Mucosa of stomach (tissue), 1 donor: ENCODE data around the gene ACBD4.
A peak's percentile ranks its signal among the peaks of the same experiment; 100 is the strongest.

Source experiments
- H3K27me3 ChIP-seq: one replicate; pipeline ENCODE4 v1.7.0; 2013; ENCODE audit warnings: mild to moderate bottlenecking, low read length; ENCODE audit not compliant: control insufficient read depth, insufficient read depth
- H3K36me3 ChIP-seq: one replicate; pipeline ENCODE4 v1.7.0; 2013; ENCODE audit warnings: low read length; ENCODE audit not compliant: control insufficient read depth, insufficient read depth
- H3K4me1 ChIP-seq: one replicate; pipeline ENCODE4 v1.7.0; 2013; ENCODE audit warnings: mild to moderate bottlenecking, low read length; ENCODE audit not compliant: control insufficient read depth, insufficient read depth
- H3K4me3 ChIP-seq: one replicate; pipeline ENCODE4 v1.7.0; 2013; ENCODE audit warnings: low read length
- H3K9ac ChIP-seq: one replicate; pipeline ENCODE4 v1.7.0; 2013; ENCODE audit warnings: mild to moderate bottlenecking, low read length, moderate library complexity
- H3K9me3 ChIP-seq: one replicate; pipeline ENCODE4 v1.7.0; 2013; ENCODE audit warnings: mild to moderate bottlenecking, low read length, moderate library complexity; ENCODE audit not compliant: control insufficient read depth
- donor health status: Pancreatic carcinoma.

The ACBD4 gene, protein sequence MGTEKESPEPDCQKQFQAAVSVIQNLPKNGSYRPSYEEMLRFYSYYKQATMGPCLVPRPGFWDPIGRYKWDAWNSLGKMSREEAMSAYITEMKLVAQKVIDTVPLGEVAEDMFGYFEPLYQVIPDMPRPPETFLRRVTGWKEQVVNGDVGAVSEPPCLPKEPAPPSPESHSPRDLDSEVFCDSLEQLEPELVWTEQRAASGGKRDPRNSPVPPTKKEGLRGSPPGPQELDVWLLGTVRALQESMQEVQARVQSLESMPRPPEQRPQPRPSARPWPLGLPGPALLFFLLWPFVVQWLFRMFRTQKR

DNA sequence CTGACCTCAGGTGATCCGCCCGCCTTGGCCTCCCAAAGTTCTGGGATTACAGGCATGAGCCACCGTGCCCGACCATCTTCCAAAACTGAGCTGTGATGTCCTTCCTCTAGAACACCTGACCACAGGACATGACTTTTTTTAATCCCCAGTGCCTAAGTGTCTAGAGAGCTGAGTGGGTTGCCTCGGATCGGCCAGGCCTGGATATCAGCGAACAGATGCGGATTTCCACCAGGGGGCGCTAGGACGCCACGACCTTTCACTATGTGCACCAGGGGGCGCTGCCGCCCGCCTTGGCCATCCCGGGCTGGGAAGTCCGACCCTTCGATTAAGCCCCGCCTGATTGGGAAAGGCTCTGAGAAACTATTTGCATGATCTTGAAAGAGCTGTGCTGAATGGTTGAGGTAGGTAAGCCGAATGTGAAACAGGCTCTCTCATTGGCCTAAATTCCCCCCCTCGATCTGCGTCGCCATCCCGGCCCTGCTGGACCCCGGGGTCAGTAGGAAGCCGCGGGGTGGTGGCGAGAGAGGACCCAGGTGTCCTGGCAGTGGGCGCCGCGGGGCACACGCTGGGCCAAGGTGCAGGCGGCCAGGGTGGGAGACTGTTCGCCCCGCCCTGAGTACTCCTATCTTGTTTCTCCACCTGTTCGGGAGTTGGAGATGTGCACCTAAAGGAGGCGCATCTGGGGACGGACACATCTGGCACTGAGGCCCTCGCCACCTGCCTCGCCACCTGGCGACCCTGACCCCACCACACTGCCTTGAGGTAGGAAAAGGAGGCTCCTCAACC is at the start of gene ACBD4:
TSS of gene ACBD4 (plus strand) at position 496 of the 786 bp plus-strand sequence. CDS start 458 bp downstream, outside the sequence.
- H3K36me3 ChIP-seq = no peaks in the 10 kb centered on the region
- no peaks in the 10 kb centered on the region for H3K9me3 ChIP-seq
- H3K27me3 ChIP-seq = no peaks in the 10 kb centered on the region
- H3K4me1 ChIP-seq = peaks cover 35% of the 10 kb centered on the region
- peak within 1 kb of the TSS; percentile 94 for H3K4me3 ChIP-seq
- peak within 1 kb of the TSS; percentile 90 for H3K9ac ChIP-seq

DNA sequence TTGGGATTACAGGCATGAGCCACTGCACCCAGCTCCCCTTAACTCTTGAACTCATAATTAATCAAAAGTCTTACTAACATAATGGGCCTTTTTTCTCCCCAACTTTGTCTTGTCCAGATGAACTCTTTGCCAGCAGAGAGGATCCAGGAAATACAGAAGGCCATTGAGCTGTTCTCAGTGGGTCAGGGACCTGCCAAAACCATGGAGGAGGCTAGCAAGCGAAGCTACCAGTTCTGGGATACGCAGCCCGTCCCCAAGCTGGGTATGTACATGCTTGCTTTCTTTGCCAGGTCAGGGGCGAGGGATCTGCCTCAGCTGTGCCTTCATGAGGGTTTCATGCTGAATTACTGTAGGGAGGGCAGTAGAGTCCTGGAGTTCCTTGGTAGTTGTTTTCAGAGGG is 49.1 kb upstream of the ACBD4 start:
- H3K27me3 ChIP-seq = no peaks in the 10 kb centered on the region
- peaks cover 4% of the 10 kb centered on the region for H3K36me3 ChIP-seq
- H3K9me3 ChIP-seq = no peaks in the 10 kb centered on the region
- no peak overlapping the region for H3K9ac ChIP-seq
- no peaks in the 10 kb centered on the region for H3K4me1 ChIP-seq
- H3K4me3 ChIP-seq = no peak overlapping the region

DNA sequence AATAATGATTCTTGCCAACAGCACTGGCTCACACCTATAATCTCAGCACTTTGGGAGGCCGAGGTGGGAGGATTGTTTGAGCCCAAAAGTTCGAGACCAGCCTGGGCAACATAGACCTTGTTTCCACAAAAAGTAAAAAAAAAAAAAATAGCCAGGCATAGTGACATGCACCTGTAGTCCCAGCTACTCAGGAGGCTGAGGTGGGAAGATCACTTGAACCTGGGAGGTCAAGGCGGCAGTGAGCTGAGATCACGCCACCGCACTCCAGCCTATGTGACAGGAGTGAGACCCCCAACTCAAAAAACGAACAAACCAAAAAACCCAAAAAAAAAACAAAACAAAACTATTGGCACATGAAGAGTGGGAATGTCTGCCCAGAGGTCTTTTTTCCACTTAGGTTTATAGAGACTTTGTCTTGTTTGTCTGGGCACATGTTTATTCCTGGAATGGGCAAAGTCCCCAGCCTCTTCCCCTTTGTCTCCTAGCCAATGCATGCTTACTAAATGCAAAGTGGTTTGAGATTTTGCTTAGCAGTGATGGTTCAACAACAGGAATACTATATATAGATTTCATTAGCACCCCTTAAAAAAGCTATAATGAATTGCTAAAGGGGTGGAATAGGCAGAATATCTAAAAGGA is 48.5 kb upstream of the ACBD4 start:
- Histone ChIP-seq H3K4me3 (no peak overlapping the region), H3K27me3 (no peaks in the 10 kb centered on the region), H3K36me3 (peaks cover 4% of the 10 kb centered on the region), H3K9me3 (no peaks in the 10 kb centered on the region), H3K4me1 (no peaks in the 10 kb centered on the region), H3K9ac (no peak overlapping the region)

GRCh38 chr17:45087504-45087975 is 47.9 kb upstream of the ACBD4 start:
- no peaks in the 10 kb centered on the region for H3K9me3 ChIP-seq
- no peaks in the 10 kb centered on the region for H3K4me1 ChIP-seq
- peaks cover 4% of the 10 kb centered on the region for H3K36me3 ChIP-seq
- H3K9ac ChIP-seq = no peak overlapping the region
- no peak overlapping the region for H3K4me3 ChIP-seq
- H3K27me3 ChIP-seq = no peaks in the 10 kb centered on the region

DNA sequence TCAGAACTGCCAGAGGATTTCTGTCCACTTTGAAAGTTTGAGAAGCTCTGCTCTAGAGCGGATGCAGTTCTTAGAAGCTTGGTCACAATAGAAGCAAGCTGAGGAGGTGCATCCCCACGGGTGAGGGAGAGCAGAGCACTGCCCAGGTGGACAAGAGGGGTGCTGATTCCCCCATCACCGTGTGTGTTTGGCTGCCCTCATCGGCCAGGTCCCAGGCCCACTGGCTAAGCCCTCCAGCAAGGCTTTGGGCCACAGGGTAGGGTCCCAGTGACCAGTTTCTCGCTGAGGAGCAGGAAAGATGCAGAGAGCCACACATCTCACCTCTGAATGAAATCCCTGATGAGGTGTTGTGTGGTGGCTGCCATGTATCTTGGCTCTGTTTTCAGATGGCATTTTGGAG is 47.5 kb upstream of the ACBD4 start:
- Histone ChIP-seq H3K4me1 (peaks cover under 1% of the 10 kb centered on the region), H3K9ac (no peak overlapping the region), H3K27me3 (no peaks in the 10 kb centered on the region), H3K9me3 (no peaks in the 10 kb centered on the region), H3K4me3 (no peak overlapping the region), H3K36me3 (peaks cover 4% of the 10 kb centered on the region)

GRCh38 chr17:45088741-45089140 is 46.7 kb upstream of the ACBD4 start:
- Histone ChIP-seq H3K36me3 (peaks cover 4% of the 10 kb centered on the region), H3K9me3 (no peaks in the 10 kb centered on the region), H3K27me3 (no peaks in the 10 kb centered on the region), H3K4me1 (peaks cover 8% of the 10 kb centered on the region), H3K9ac (no peak overlapping the region), H3K4me3 (no peak overlapping the region)

GRCh38 chr17:45090711-45091110 is 44.8 kb upstream of the ACBD4 start:
- no peaks in the 10 kb centered on the region for H3K9me3 ChIP-seq
- H3K36me3 ChIP-seq = peaks cover 9% of the 10 kb centered on the region
- no peak overlapping the region for H3K4me3 ChIP-seq
- H3K9ac ChIP-seq = no peak overlapping the region
- peaks cover 11% of the 10 kb centered on the region for H3K4me1 ChIP-seq
- H3K27me3 ChIP-seq = no peaks in the 10 kb centered on the region

DNA sequence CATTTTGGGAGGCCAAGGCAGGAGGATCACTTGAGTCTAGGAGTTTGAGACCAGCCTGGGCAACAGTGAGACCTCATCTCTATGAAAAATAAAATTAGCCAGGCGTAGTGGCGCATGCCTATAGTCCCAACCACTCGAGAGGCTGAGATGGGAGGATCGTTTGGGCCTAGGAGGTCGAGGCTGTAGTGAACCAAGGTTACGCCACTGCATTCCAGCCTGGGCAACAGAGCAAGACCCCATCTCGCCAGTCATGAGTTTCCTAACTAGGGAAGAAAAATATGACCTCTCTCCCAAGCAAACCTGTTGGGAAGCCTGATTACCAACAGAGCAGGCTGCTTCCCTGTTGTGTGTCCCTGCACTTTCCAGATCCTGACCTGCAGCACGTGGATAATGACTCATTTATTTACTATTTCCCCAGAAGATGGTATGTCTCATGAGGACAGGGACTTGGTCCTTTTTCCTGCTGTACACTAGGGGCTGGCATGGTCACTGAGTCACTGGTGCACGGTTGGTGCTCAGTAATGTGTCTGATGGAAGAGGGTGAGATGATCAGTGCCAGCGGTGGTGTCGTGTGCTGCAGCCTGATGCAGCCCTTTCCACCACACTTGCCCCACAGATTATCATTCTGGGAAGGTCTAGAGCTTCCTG is 43.6 kb upstream of the ACBD4 start:
- Histone ChIP-seq H3K36me3 (peaks cover 7% of the 10 kb centered on the region), H3K27me3 (no peaks in the 10 kb centered on the region), H3K9me3 (no peaks in the 10 kb centered on the region), H3K4me3 (no peak overlapping the region), H3K4me1 (peaks cover 11% of the 10 kb centered on the region), H3K9ac (no peak overlapping the region)

DNA sequence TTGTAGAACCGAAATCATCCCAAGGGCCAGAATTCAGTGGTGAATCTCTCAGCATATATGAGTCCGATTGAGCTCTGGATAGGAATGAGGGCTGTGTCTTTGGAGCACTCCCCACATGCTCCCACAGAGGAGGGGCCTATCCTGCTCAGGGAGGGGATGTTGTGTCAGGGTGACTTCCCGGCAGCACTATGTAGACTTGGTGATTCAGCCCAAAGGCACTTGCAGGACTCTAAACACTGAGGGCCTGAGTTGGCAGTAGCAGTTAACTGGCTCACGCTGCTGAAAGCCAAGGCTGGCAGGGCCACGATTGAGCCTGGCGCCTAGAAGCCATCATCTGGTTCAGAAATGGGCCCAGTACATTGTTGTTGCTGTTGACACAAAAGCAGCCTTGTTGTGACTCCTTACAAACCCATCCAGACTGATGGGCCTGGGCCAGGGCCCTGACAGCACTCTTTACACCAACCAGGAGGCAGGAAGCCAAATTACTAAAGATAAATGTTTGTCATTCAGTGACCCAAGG is 42.5 kb upstream of the ACBD4 start:
- H3K9ac ChIP-seq = peak overlapping the region; percentile 7
- peaks cover 11% of the 10 kb centered on the region for H3K4me1 ChIP-seq
- peaks cover 18% of the 10 kb centered on the region for H3K36me3 ChIP-seq

DNA sequence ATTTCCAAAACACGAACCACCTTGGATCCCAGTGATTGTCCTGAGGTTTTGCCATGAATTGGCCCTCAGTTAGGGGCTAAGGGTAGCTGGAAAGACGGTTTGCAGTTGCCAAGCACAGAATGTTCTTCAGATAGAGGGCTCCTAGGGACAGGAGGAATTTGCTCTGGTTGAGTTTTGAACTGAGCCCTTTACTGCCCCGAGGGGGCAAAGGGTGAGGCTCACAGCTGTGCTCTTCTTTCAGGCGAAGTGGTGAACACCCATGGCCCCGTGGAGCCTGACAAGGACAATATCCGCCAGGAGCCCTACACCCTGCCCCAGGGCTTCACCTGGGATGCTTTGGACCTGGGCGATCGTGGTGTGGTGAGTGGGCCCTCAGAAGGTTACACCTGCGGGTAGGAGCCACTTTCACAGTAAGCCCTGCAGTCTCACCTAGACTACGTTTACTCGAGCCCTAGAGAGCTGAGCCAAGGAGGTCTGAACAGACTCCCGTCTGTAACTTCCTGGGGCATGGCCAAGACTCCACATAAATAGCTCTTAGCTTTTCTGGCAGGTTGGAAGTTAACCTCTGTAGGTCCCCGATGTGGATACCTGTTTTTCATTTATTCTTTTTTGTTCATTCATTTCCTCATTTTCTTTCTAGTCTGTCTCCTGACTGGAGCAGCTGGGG is 41.9 kb upstream of the ACBD4 start:
- peaks cover 11% of the 10 kb centered on the region for H3K4me1 ChIP-seq
- H3K4me3 ChIP-seq = no peak overlapping the region
- peak overlapping the region; percentile 7 for H3K9ac ChIP-seq
- H3K27me3 ChIP-seq = no peaks in the 10 kb centered on the region
- H3K9me3 ChIP-seq = no peaks in the 10 kb centered on the region
- peaks cover 24% of the 10 kb centered on the region for H3K36me3 ChIP-seq

More for the DNA sequence above, 42.5 kb upstream of the ACBD4 start:
- no peaks in the 10 kb centered on the region for H3K9me3 ChIP-seq
- no peak overlapping the region for H3K4me3 ChIP-seq
- no peaks in the 10 kb centered on the region for H3K27me3 ChIP-seq

DNA sequence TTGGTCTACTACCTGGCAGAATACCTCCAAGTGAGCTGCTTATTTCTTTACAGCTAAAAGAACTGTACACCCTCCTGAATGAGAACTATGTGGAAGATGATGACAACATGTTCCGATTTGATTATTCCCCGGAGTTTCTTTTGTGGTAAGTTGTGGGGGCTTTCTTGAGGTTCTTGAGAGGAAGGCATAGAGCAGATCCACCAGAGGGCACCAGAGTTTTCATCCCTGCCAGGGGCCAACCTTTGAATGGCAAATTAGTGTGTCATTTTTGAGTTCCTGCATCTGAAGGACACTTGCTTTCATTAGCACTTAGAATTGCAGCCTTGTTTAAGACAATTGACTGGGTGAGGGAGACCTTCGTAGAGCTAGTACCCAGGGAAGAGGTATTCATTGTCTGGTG is 39.3 kb upstream of the ACBD4 start:
- peaks cover 31% of the 10 kb centered on the region for H3K36me3 ChIP-seq
- no peak overlapping the region for H3K4me3 ChIP-seq
- H3K9me3 ChIP-seq = no peaks in the 10 kb centered on the region
- no peaks in the 10 kb centered on the region for H3K27me3 ChIP-seq
- H3K9ac ChIP-seq = no peak overlapping the region
- H3K4me1 ChIP-seq = peaks cover 11% of the 10 kb centered on the region
